NT2/D1 (cell line): Measurements from ENCODE around the gene TNFRSF8.

ENCODE experiments used
- SUZ12 ChIP-seq: IDR thresholded peaks from 2 replicates; pipeline ENCODE4 v1.6.1; 2011; ENCODE audit not compliant: insufficient read length, insufficient read depth; ENCODE audit errors: extremely low read depth
- YY1 ChIP-seq: IDR thresholded peaks from 2 replicates; pipeline ENCODE4 v1.6.1; 2011; ENCODE audit not compliant: insufficient read length, insufficient read depth

GRCh38 chr1:12047120-12047876, 15.8 kb upstream of the TNFRSF8 start:
- TF ChIP-seq YY1 (no peak), SUZ12 (no peak)
